ENCODE data around the gene NAGA. TPM values are rescaled to one million over a fixed set of nuclear protein-coding genes. Genes with fewer than 3 reads are reported as not detected.
A peak's percentile ranks its signal among the peaks of the same experiment; 100 is the strongest.
"Not testable (repeated sequence)": the region's sequence is repeated elsewhere in the genome, so short reads cannot be mapped to it uniquely, and the experiment has no call there.

NAGA gene
- total and polyA plus RNA-seq, 2 experiments from 2014 or later: 24.6 to 31.1 TPM

DNA sequence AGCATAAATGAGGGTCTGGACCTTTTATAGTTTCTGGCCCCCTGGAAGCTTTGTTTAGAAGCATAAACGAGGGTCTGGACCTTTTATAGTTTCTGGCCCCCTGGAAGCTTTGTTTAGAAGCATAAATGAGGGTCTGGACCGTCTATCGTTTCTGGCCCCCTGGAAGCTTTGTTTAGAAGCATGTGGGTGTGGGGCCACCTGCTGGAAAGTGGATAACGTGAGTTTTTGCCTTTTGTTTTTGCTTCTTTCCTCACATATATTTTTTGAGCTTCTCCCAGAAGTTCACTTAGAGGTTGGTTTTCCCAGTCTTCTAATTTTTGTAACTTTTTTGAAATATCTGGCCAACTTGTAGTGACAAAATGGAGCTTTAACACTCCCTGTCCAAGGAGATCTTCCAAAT is 42.2 kb upstream of the NAGA start:
- not testable (repeated sequence) for H3K4me2 ChIP-seq; H3K4me1 ChIP-seq (ENCODE audit: insufficient read depth); H2AFZ ChIP-seq; H3K27me3 ChIP-seq; H3K9me3 ChIP-seq (ENCODE audit: low read depth); H3K9me2 ChIP-seq (replicated peaks; ENCODE audit: insufficient read depth); H3K79me2 ChIP-seq; H4K20me1 ChIP-seq (ENCODE audit: insufficient read depth, poor library complexity, severe bottlenecking); H3K36me3 ChIP-seq (replicated peaks; ENCODE audit: insufficient read depth, low read depth); H3K4me3 ChIP-seq; DNase-seq (ENCODE audit: low spot score); H3K27ac ChIP-seq
- TF ChIP-seq, protein P1, sequence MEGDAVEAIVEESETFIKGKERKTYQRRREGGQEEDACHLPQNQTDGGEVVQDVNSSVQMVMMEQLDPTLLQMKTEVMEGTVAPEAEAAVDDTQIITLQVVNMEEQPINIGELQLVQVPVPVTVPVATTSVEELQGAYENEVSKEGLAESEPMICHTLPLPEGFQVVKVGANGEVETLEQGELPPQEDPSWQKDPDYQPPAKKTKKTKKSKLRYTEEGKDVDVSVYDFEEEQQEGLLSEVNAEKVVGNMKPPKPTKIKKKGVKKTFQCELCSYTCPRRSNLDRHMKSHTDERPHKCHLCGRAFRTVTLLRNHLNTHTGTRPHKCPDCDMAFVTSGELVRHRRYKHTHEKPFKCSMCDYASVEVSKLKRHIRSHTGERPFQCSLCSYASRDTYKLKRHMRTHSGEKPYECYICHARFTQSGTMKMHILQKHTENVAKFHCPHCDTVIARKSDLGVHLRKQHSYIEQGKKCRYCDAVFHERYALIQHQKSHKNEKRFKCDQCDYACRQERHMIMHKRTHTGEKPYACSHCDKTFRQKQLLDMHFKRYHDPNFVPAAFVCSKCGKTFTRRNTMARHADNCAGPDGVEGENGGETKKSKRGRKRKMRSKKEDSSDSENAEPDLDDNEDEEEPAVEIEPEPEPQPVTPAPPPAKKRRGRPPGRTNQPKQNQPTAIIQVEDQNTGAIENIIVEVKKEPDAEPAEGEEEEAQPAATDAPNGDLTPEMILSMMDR (IDR thresholded peaks at IDR 0.05; ENCODE audit: poor library complexity): peak; percentile 27
- WGBS (ENCODE audit: low lambda C conversion rate, missing lambda C conversion rate): 13% methylated on average over 4 of the region's 4 CpGs

DNA sequence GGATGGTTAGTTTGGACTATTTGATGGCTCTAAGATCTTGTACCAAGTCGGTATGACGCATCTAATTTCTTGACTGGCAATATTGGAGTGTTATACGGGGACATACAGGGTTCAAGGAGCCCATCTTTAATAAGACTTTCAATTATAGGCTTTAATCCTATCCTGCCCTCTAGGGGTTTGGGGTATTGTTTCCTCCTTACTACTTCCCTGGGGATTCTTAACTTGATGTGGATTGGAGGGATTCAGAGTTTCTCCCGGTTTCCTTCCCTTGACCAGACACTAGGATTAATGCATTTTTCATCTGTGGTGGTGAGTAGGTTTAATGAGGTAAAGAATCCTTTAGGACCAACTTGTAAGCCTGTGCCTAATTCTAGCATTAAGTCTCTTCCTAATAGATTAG is 41.2 kb upstream of the NAGA start:
- H2AFZ ChIP-seq: no peak overlapping the region
- no peak for DNase-seq (ENCODE audit: low spot score)
- no peaks in the 10 kb centered on the region for H3K9me3 ChIP-seq (ENCODE audit: low read depth)
- no peaks in the 10 kb centered on the region for H3K9me2 ChIP-seq (replicated peaks; ENCODE audit: insufficient read depth)
- no peaks in the 10 kb centered on the region for H3K79me2 ChIP-seq
- no peaks in the 10 kb centered on the region for H3K4me1 ChIP-seq (ENCODE audit: insufficient read depth)
- TF ChIP-seq EZH2phosphoT487 (IDR thresholded peaks at IDR 0.05; ENCODE audit: low read depth, severe bottlenecking, unreplicated experiment) (no peak), EZH2 (IDR thresholded peaks at IDR 0.05; ENCODE audit: borderline replicate concordance) (no peak)
- TF ChIP-seq, protein P1 (IDR thresholded peaks at IDR 0.05; ENCODE audit: poor library complexity): no peak
- no peak overlapping the region for H3K27ac ChIP-seq
- H3K36me3 ChIP-seq (replicated peaks; ENCODE audit: insufficient read depth, low read depth): no peaks in the 10 kb centered on the region
- H3K4me2 ChIP-seq: no peak overlapping the region
- 54% methylated on average over 4 of the region's 4 CpGs for WGBS (ENCODE audit: low lambda C conversion rate, missing lambda C conversion rate)
- H3K27me3 ChIP-seq: no peaks in the 10 kb centered on the region
- no peak overlapping the region for H3K4me3 ChIP-seq
- H4K20me1 ChIP-seq (ENCODE audit: insufficient read depth, poor library complexity, severe bottlenecking): no peaks in the 10 kb centered on the region

DNA sequence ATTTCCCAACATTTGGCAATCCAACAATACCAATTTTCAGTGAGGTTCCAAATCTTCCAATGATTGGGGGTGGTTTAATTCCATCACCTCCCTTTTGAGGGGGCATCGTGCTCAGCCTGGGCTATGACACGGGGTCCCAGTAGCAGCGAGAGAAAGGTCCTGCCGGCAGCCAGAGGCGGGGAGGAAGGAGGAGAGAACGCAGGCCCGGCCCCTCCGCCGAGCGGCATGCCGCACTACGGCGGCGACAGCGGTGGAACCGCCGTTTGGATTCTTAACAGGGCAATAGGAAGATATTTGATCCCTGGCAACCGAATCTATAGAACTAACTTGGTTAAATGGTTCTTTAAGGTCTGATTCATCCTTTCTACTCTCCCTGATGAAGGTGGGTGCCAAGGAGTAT is 38.2 kb upstream of the NAGA start:
- Histone ChIP-seq H3K9me3 (ENCODE audit: low read depth) (no peaks in the 10 kb centered on the region), H3K27me3 (no peaks in the 10 kb centered on the region), H3K4me2 (no peak overlapping the region), H2AFZ (no peak overlapping the region), H3K4me3 (no peak overlapping the region), H3K4me1 (ENCODE audit: insufficient read depth) (no peaks in the 10 kb centered on the region), H3K27ac (no peak overlapping the region), H3K9me2 (replicated peaks; ENCODE audit: insufficient read depth) (no peaks in the 10 kb centered on the region), H3K36me3 (replicated peaks; ENCODE audit: insufficient read depth, low read depth) (no peaks in the 10 kb centered on the region), H4K20me1 (ENCODE audit: insufficient read depth, poor library complexity, severe bottlenecking) (no peaks in the 10 kb centered on the region), H3K79me2 (no peaks in the 10 kb centered on the region)
- TF ChIP-seq, protein P1 (IDR thresholded peaks at IDR 0.05; ENCODE audit: poor library complexity): no peak
- TF ChIP-seq EZH2 (IDR thresholded peaks at IDR 0.05; ENCODE audit: borderline replicate concordance) (no peak), EZH2phosphoT487 (IDR thresholded peaks at IDR 0.05; ENCODE audit: low read depth, severe bottlenecking, unreplicated experiment) (no peak)
- DNase-seq (ENCODE audit: low spot score): no peak
- WGBS (ENCODE audit: low lambda C conversion rate, missing lambda C conversion rate): 89% methylated on average over 18 of the region's 18 CpGs

DNA sequence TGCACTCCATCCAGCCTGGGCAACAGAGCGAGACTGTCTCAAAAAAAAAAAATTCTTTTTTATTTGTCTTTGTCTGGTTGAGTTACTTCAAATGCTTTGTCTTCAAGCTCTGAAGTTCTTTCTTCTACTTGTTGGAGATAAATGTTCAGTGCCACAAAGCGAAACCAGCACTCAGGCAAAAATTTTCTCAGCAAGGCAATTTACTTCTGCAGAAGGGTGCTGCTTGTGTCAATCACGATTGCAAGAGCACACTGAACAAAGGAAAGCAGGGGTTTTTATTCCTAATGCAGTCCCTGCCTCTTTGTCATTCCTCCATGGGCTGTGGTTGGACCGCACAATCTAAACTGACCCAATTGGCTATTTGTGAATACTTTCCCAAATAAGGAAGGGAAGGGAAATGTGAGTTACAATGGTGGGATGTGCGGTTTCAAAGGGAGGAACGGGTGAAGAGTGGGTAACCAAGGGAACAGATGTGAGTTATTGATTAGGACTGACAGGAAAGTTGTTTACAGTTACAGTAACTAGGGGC is 33.8 kb upstream of the NAGA start:
- not testable (repeated sequence) for H3K9me2 ChIP-seq (replicated peaks; ENCODE audit: insufficient read depth); H3K9me3 ChIP-seq (ENCODE audit: low read depth); H3K36me3 ChIP-seq (replicated peaks; ENCODE audit: insufficient read depth, low read depth); H2AFZ ChIP-seq; H3K79me2 ChIP-seq; H3K27me3 ChIP-seq; H3K27ac ChIP-seq; H3K4me3 ChIP-seq; H3K4me1 ChIP-seq (ENCODE audit: insufficient read depth); H3K4me2 ChIP-seq; H4K20me1 ChIP-seq (ENCODE audit: insufficient read depth, poor library complexity, severe bottlenecking); DNase-seq (ENCODE audit: low spot score)
- WGBS (ENCODE audit: low lambda C conversion rate, missing lambda C conversion rate): 84% methylated on average over 6 of the region's 6 CpGs
